Prostate gland (tissue), 2 donors: ENCODE results near the gene TARBP1. TPM values are rescaled to one million over a fixed set of nuclear protein-coding genes. Genes with fewer than 3 reads are reported as not detected.

Experiments used
- DNase-seq: peaks from one replicate; pipeline ENCODE4 v3.0.0-alpha.2; 2019; ENCODE audit warnings: low spot score
- H3K27ac ChIP-seq, 2 donors: fragments of 200-600 bp; sonication (generic); 2 replicates each; pipeline ENCODE4 v1.5.1; 2017 to 2019
- H3K27me3 ChIP-seq: fragments of 200-600 bp; sonication (generic); replicated peaks from 2 replicates; pipeline ENCODE4 v1.5.1; 2019; ENCODE audit not compliant: insufficient read depth
- H3K36me3 ChIP-seq, 2 donors: fragments of 200-600 bp; sonication (generic); 1 replicate in 1 of 2; 2 replicates in 1 of 2; pipeline versions ENCODE4 v1.5.1 to v1.8.1; 2017 to 2019
- H3K4me1 ChIP-seq: fragments of 200-600 bp; sonication (generic); replicated peaks from 2 replicates; pipeline ENCODE4 v1.5.1; 2019
- H3K4me3 ChIP-seq, 2 donors: fragments of 200-600 bp; sonication (generic); 2 replicates each; pipeline ENCODE4 v1.5.1; 2017 to 2019
- H3K9me3 ChIP-seq: fragments of 200-600 bp; sonication (generic); 2 replicates; pipeline ENCODE4 v1.5.1; 2017
- CTCF ChIP-seq, 4 experiments: fragments of 200-600 bp in 2 of 4; fragments of 450-650 bp in 2 of 4; sonication (generic) in 2 of 4; IDR thresholded peaks; 1 replicate in 3 of 4; 2 replicates in 1 of 4; pipeline ENCODE4 v1.5.1; 2016 to 2019; ENCODE audit warnings: antibody characterized with exemption in 4 of 4, mild to moderate bottlenecking in 2 of 4, moderate library complexity in 2 of 4
- POLR2A ChIP-seq: fragments of 450-650 bp; IDR thresholded peaks from one replicate; pipeline ENCODE4 v1.6.1; 2016; ENCODE audit warnings: antibody characterized with exemption, mild to moderate bottlenecking
- POLR2AphosphoS5 ChIP-seq: sonication (generic); formaldehyde crosslinking; IDR thresholded peaks from one replicate; pipeline ENCODE4 v1.6.1; 2017; ENCODE audit warnings: antibody characterized with exemption
- WGBS: methylation state at CpG from one replicate; pipeline ENCODE4 v1.1.5; 2018; 5-methylcytosine and 5-hydroxymethylcytosine counted together
- intact Hi-C: fragments of 100-400 bp; cut with DNase I; formaldehyde crosslinking; loops from one replicate; pipeline ENCODE4 v1.14.2; 2022
- total RNA-seq, 2 donors: library from RNA; depleted of rRNA; stranded (reverse); fragments of >200 nt; gene quantifications; one replicate each; pipeline ENCODE4 v1.1.0, GENCODE V29; 2016

TARBP1 gene, protein sequence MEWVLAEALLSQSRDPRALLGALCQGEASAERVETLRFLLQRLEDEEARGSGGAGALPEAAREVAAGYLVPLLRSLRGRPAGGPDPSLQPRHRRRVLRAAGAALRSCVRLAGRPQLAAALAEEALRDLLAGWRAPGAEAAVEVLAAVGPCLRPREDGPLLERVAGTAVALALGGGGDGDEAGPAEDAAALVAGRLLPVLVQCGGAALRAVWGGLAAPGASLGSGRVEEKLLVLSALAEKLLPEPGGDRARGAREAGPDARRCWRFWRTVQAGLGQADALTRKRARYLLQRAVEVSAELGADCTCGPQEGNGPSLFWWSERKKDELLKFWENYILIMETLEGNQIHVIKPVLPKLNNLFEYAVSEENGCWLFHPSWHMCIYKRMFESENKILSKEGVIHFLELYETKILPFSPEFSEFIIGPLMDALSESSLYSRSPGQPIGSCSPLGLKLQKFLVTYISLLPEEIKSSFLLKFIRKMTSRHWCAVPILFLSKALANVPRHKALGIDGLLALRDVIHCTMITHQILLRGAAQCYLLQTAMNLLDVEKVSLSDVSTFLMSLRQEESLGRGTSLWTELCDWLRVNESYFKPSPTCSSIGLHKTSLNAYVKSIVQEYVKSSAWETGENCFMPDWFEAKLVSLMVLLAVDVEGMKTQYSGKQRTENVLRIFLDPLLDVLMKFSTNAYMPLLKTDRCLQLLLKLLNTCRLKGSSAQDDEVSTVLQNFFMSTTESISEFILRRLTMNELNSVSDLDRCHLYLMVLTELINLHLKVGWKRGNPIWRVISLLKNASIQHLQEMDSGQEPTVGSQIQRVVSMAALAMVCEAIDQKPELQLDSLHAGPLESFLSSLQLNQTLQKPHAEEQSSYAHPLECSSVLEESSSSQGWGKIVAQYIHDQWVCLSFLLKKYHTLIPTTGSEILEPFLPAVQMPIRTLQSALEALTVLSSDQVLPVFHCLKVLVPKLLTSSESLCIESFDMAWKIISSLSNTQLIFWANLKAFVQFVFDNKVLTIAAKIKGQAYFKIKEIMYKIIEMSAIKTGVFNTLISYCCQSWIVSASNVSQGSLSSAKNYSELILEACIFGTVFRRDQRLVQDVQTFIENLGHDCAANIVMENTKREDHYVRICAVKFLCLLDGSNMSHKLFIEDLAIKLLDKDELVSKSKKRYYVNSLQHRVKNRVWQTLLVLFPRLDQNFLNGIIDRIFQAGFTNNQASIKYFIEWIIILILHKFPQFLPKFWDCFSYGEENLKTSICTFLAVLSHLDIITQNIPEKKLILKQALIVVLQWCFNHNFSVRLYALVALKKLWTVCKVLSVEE (N-terminal part only)
- 10 to 100 TPM; 24.8 to 33.0 TPM for total RNA-seq

DNA sequence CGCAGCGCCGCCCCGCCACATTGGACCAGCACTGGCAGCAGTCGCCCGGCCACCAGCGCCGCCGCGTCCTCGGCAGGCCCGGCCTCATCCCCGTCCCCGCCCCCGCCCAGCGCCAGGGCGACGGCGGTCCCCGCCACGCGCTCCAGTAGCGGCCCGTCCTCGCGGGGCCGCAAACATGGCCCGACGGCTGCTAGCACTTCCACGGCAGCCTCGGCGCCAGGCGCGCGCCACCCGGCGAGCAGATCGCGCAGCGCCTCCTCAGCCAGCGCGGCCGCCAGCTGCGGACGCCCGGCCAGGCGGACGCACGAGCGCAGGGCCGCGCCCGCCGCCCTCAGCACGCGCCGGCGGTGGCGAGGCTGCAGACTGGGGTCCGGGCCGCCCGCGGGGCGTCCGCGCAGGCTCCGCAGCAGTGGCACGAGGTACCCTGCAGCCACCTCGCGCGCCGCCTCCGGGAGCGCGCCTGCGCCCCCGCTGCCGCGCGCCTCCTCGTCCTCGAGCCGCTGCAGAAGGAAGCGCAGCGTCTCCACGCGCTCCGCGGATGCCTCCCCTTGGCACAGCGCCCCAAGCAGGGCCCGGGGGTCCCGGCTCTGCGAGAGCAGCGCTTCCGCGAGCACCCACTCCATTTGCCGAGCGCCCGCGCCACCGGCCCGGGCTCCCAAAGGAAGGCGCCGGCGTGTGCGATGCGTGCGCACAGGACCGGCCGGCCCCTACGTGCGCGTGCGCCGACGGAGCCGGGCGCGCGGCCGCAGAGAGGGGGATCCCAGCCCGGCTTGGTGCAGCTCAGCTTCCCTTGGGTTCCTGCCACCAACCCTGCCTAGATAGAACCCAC lies at the start of gene TARBP1:
TARBP1 (minus strand) TSS at position 699 of the 829 bp plus-strand sequence; CDS start at position 623, 76 bp downstream.
- H3K4me3 ChIP-seq: peak within 1 kb of the TSS; percentile 72 to 79
- 0% methylated on average over 17 of the region's 122 CpGs for WGBS
- intact Hi-C loops: no loop called here
- H3K27me3 ChIP-seq: no peaks in the 10 kb centered on the region
- peak; percentile 53 for DNase-seq
- H3K4me1 ChIP-seq: no peaks in the 10 kb centered on the region
- H3K9me3 ChIP-seq: no peaks in the 10 kb centered on the region
- H3K36me3 ChIP-seq: no peaks in the 10 kb centered on the region
- TF ChIP-seq POLR2AphosphoS5 (no peak), CTCF (IDR thresholded peaks at IDR 0.05) (peak in 3 of 4 experiments; percentile 16 to 35 (median 24)), POLR2A (peak; percentile 48)
- peak within 1 kb of the TSS; percentile 84 to 94 for H3K27ac ChIP-seq

DNA sequence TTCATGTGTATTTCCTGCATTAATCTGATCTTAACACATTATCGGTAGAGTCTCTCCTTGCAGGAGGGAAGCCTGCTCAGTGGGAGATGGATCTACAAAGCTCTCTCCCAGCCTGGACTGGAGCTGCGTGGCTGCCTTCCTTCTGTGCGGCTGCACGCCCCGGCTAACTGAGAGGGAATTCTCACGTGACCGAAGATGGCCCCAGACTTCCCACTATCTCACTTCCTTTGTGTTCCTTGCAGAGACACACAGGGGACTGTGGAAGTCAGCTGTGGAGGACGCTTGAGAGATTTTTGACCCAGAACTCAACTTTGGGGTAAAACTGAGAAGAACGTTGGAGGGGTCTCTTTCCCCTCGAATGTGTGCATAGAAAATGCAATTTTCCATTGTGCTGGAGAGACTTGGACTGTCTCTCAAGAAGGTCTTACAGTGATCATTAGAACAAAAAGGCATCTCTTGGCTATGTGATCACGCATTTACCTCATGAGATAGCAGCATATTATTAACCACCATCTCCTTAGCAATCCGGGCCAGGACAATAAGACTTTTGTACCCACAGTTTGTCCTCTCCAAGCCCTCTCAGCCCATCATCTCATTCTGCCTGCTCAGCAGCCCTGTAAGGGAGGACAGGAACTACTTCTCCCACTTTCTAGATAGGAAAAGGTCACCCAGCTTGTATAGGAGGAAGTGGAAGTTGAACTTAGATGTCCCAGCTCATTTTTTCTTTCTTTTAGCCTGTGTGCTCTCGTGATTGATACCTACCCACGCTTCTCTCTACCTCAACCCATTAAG lies 49.3 kb upstream of the TARBP1 start:
- Histone ChIP-seq H3K4me1 (peaks cover 18% of the 10 kb centered on the region), H3K36me3 (no peaks in the 10 kb centered on the region), H3K9me3 (no peaks in the 10 kb centered on the region), H3K4me3 (no peak overlapping the region), H3K27ac (peak overlapping the region in 1 of 2 donors; percentile 99), H3K27me3 (no peaks in the 10 kb centered on the region)
- TF ChIP-seq POLR2A (no peak), CTCF (IDR thresholded peaks at IDR 0.05) (no peak), POLR2AphosphoS5 (no peak)
- no peak for DNase-seq
- 77% methylated on average over 14 of the region's 14 CpGs for WGBS
- intact Hi-C loops: no loop called here

GRCh38 chr1:234527346-234527745 lies 48.4 kb upstream of the TARBP1 start:
- intact Hi-C loops: no loop called here
- peaks cover 18% of the 10 kb centered on the region for H3K4me1 ChIP-seq
- H3K27me3 ChIP-seq: no peaks in the 10 kb centered on the region
- DNase-seq: no peak
- H3K9me3 ChIP-seq: no peaks in the 10 kb centered on the region
- WGBS: 94% methylated on average over 6 of the region's 6 CpGs
- TF ChIP-seq POLR2A (no peak), CTCF (IDR thresholded peaks at IDR 0.05) (no peak)
- no peaks in the 10 kb centered on the region for H3K36me3 ChIP-seq
- no peak overlapping the region for H3K4me3 ChIP-seq
- H3K27ac ChIP-seq: no peak overlapping the region

DNA sequence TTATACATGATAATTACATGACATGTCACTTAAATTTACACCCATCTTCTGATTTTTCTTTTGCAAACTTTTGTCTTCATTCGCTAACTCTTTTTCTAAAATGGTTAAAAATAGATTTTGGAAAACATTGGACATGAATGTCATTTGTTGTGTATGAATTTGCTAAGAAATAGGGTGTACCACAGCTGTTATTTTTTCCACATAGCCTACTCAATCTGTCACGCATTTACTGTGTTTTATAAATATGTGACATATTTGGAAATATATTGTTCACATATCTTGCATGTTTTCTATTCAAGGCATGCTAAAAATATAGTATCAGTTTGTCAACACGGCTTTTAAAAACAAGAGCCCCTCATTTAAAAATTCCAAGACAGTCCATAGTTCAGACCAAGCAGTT lies 47.9 kb upstream of the TARBP1 start:
- H3K9me3 ChIP-seq: no peaks in the 10 kb centered on the region
- 75% methylated on average over 3 of the region's 3 CpGs for WGBS
- DNase-seq: no peak
- intact Hi-C loops: no loop called here
- H3K36me3 ChIP-seq: no peaks in the 10 kb centered on the region
- peaks cover 16% of the 10 kb centered on the region for H3K4me1 ChIP-seq
- no peaks in the 10 kb centered on the region for H3K27me3 ChIP-seq
- TF ChIP-seq POLR2A (no peak), CTCF (IDR thresholded peaks at IDR 0.05) (no peak), POLR2AphosphoS5 (no peak)
- H3K27ac ChIP-seq: no peak overlapping the region
- no peak overlapping the region for H3K4me3 ChIP-seq
